Activated CD4-positive, alpha-beta T cell treated with anti-CD3 and anti-CD28 coated beads, Interleukin-2, amount 10 ng/mL, durations not matched to agents 24 days and 14 days (primary cell): Measurements from ENCODE around the gene HCK. TPM values are rescaled to one million over a fixed set of nuclear protein-coding genes. Genes with fewer than 3 reads are reported as not detected.

Source experiments
- DNase-seq: peaks from one replicate; pipeline ENCODE4 v3.0.0; 2022
- H3K27ac Mint-ChIP-seq: one replicate; pipeline ENCODE4 v1.8.0; 2022; ENCODE audit warnings: mild to moderate bottlenecking, mixed read lengths
- H3K27me3 Mint-ChIP-seq: one replicate; pipeline ENCODE4 v1.8.0; 2022; ENCODE audit warnings: mixed read lengths
- H3K36me3 Mint-ChIP-seq: one replicate; pipeline ENCODE4 v1.8.0; 2022; ENCODE audit warnings: low read depth, mild to moderate bottlenecking, mixed read lengths
- H3K4me1 Mint-ChIP-seq: one replicate; pipeline ENCODE4 v1.8.0; 2021; ENCODE audit warnings: mixed read lengths
- H3K4me3 Mint-ChIP-seq: one replicate; pipeline ENCODE4 v1.8.0; 2022; ENCODE audit warnings: mild to moderate bottlenecking, moderate library complexity, mixed read lengths
- H3K9me3 Mint-ChIP-seq: one replicate; pipeline ENCODE4 v1.8.0; 2021; ENCODE audit warnings: mixed read lengths
- intact Hi-C: fragments of 100-400 bp; cut with micrococcal nuclease; formaldehyde crosslinking; loops from one replicate; pipeline ENCODE4 v1.15.1; 2023
- total RNA-seq: library from RNA; stranded (reverse); gene quantifications from 2 replicates; pipeline ENCODE4 v1.2.3, GENCODE V29; 2022

The HCK gene
- total RNA-seq, 1 donor from 2014 or later = not detected

DNA sequence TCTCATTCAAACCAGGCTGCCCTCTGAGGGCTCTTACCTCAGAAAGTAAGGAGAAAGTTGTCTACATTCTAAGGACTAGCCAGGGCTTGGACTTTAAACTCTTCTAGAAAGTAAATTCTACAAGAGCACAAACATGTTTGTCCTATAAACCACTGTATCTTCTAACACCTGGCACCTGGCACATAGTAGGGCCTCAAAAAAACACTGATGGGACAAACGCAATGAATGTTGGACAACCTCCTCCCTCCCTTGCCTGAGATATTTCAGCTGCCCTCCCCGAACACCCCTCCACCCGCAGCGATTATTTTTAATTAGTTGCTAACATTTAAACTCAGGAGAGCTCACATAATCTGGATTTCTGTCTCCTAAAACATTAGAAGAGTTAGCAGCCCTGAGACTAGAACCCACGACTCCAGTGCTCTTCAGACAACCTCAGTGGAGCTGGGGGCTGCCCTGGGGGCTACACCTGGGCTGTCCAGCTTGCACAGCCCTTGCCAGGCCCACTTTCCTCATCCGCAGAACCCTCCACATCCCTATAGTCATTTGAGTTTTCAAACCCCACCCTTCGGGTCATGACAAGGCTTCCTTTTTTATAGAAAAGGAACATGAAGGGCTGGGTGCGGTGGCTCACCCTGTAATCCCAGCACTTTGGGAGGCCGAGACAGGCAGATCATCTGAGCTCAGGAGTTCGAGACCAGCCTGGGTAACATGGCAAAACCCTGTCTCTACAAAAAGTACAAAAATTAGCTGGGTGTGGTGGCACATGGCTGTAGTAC, 4.9 kb downstream of the HCK start:
- intact Hi-C loops = no loop called here
- Mint-ChIP-seq H3K9me3 (no peaks in the 10 kb centered on the region), H3K36me3 (no peaks in the 10 kb centered on the region), H3K4me1 (peaks cover 6% of the 10 kb centered on the region), H3K27me3 (peaks cover 39% of the 10 kb centered on the region), H3K4me3 (no peak overlapping the region), H3K27ac (no peak overlapping the region)
- no peak for DNase-seq

DNA sequence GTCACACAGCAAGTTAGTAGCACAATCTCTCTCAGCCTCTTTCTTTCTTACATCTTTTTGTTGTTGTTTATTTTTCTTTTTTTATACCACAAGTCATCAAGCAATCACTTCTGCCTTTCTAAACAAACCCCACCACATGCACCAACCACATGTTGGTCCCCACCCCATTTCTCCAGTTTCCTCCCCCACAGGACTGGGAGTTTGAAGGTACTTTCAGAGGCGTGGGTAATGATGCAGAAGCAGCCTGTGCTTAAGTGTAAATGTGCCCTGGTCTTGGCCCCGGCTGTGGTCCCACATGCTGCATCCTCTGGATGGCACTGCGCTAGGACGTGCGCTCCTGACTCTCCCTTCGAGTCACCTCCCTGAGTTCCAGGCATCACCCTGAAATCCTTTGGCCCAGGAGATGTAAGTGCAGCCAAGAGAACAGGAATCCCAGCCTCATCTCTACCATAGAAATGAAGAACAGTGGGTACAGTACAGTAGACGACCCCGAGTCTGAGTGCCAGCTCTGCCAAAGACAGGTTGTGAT, 5.7 kb downstream of the HCK start:
- Mint-ChIP-seq H3K36me3 (no peaks in the 10 kb centered on the region), H3K27me3 (peaks cover 37% of the 10 kb centered on the region), H3K4me1 (peaks cover 7% of the 10 kb centered on the region), H3K4me3 (no peak overlapping the region), H3K9me3 (no peaks in the 10 kb centered on the region), H3K27ac (no peak overlapping the region)
- intact Hi-C loops = no loop called here
- DNase-seq = no peak

DNA sequence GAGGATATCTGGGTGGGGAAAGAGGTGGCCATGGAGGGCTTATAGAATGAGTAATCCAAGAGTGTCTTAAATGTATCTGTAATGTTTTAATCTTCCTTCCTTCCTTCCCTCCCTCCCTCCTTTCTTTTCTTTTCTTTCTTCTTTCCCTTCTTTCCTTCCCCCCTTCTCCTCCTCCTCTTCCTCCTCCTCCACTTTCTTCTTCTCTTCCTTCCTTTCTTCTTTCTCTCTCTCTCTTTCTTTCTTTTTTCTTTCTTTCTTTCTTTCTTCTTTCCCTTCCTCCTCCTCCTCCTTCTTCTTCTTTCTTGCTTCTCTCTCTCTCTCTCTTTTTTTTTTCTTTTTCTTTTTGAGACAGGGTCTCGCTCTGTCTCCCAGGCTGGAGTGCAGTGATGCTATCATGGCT, 7.1 kb downstream of the HCK start:
- no peaks in the 10 kb centered on the region for H3K36me3 Mint-ChIP-seq
- H3K27ac Mint-ChIP-seq = no peak overlapping the region
- peaks cover 6% of the 10 kb centered on the region for H3K4me1 Mint-ChIP-seq

DNA sequence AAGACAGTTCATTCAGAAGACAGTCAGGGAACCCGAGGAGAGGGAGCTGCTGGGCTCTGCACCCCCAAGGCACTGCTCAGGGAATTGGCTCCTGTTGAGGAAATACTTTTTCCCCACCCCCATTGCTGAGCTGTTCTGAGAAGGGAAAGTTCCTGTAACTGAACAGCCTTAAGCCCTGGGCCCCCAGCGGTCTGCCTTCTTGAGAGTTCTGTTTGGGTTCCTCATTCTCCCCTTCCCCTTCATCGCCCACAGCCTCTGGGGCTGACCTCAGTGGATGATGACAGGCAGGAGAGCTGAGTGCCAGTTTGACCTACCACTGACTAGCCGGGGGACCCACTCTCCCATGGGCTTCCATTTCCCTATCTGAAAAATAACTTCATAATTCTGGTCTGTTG, 10.7 kb downstream of the HCK start:
- Mint-ChIP-seq H3K4me3 (no peak overlapping the region), H3K27me3 (peaks cover 25% of the 10 kb centered on the region), H3K4me1 (peaks cover 6% of the 10 kb centered on the region), H3K27ac (no peak overlapping the region), H3K36me3 (no peaks in the 10 kb centered on the region), H3K9me3 (no peaks in the 10 kb centered on the region)
- intact Hi-C loops = no loop called here
- no peak for DNase-seq

More for the DNA sequence above, 7.1 kb downstream of the HCK start:
- H3K27me3 Mint-ChIP-seq = peaks cover 26% of the 10 kb centered on the region
- no peak for DNase-seq
- H3K4me3 Mint-ChIP-seq = no peak overlapping the region
- no peaks in the 10 kb centered on the region for H3K9me3 Mint-ChIP-seq
- intact Hi-C loops = no loop called here

DNA sequence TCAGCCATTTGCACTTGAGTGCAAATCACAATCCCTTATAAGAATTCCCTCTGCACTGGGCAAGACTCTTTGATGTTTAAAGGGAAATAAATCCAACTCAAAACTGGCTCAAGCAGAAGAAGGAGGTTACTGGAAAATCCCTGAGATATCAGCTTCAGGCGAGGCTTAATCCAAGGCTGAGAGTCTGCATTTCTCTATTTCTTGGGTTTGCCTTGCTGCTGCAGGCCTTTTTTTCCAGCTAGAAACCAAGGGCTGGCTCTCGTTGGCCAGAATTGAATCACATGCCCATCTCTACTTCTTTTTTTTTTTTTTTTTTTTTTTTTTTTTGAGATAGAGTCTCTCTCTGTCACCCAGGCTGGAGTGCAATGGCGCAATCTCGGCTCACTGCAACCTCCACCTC, 11.7 kb downstream of the HCK start:
- H3K4me3 Mint-ChIP-seq = no peak overlapping the region
- DNase-seq = no peak
- H3K27me3 Mint-ChIP-seq = peaks cover 22% of the 10 kb centered on the region
- no peaks in the 10 kb centered on the region for H3K36me3 Mint-ChIP-seq
- intact Hi-C loops = no loop called here
- peaks cover 6% of the 10 kb centered on the region for H3K4me1 Mint-ChIP-seq
- no peaks in the 10 kb centered on the region for H3K9me3 Mint-ChIP-seq
- no peak overlapping the region for H3K27ac Mint-ChIP-seq

DNA sequence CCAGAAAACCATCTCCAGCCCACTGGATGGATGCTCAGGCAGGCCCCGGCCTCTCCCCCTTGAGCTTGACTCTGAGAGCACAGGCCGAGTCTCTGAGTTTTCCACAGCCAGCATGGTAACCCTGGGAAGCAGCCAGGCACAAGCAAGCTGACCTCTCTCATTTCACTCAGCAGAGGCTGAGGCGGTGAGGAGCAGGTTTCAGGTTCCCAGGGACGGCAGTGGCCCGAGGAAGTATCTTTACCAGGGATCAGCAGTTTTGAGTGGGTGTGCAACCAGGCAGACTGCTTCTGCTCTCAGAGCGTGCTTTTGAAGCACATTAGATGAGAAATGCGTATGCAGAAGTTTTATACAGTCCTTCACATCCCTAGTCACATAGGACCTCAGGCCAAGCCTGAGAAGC, 12.6 kb downstream of the HCK start:
- Mint-ChIP-seq H3K27ac (no peak overlapping the region), H3K4me3 (no peak overlapping the region), H3K4me1 (peaks cover 9% of the 10 kb centered on the region), H3K27me3 (peaks cover 15% of the 10 kb centered on the region), H3K9me3 (no peaks in the 10 kb centered on the region), H3K36me3 (no peaks in the 10 kb centered on the region)
- intact Hi-C loops = no loop called here
- DNase-seq = no peak

DNA sequence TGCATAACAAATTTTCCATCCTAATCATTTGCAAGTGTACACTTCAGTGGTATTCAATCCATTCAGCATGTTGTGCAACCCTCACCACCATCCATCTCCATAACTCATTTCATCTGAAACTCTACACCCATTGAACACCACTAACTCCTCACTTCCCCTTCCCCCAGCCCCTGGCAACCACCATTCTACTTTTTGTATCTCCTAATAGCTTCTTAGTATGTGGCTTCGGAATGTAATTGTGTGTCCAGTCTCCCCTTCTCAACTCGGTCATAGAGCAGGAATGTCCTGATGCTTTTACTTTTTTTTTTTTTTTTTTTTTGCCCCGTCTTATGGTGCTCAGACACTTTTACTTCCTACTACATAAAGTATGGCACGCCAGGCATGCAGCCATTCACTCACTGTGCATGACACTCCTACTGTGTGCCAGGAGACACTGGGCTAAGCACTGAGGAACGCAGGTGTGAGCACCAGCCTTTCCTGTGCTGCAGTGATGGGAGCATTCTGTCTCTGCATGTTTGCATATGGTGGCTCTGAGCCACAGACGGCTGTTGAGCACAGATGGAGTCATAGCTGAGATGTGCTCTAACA, 15.3 kb downstream of the HCK start:
- no peaks in the 10 kb centered on the region for H3K36me3 Mint-ChIP-seq

DNA sequence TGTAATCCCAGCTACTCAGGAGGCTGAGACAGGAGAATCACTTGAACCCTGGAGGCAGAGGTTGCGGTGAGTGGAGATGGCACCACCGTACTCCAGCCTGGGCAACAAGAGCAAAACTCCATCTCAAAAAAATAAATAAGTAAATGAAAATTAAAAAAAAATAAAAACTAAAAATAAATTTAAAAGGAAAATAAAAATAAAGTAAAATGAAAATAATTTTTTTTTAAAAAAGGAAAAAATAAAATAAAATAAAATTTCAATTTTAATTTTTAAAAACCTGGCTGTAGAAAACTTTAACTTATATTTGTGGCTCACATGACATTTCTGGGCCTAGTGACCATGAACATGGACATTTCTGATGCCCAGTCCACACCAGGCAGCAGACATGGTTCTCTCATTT, 16.1 kb downstream of the HCK start:
- peaks cover 5% of the 10 kb centered on the region for H3K27me3 Mint-ChIP-seq
- no peak for DNase-seq
- H3K4me1 Mint-ChIP-seq = peaks cover 3% of the 10 kb centered on the region
- no peak overlapping the region for H3K4me3 Mint-ChIP-seq
- intact Hi-C loops = no loop called here
- no peak overlapping the region for H3K27ac Mint-ChIP-seq
- H3K9me3 Mint-ChIP-seq = no peaks in the 10 kb centered on the region
- H3K36me3 Mint-ChIP-seq = no peaks in the 10 kb centered on the region

More for the DNA sequence above, 15.3 kb downstream of the HCK start:
- H3K27ac Mint-ChIP-seq = no peak overlapping the region
- intact Hi-C loops = no loop called here
- no peak for DNase-seq
- H3K9me3 Mint-ChIP-seq = no peaks in the 10 kb centered on the region
- peaks cover 5% of the 10 kb centered on the region for H3K27me3 Mint-ChIP-seq
- no peak overlapping the region for H3K4me3 Mint-ChIP-seq
- H3K4me1 Mint-ChIP-seq = peaks cover 8% of the 10 kb centered on the region

DNA sequence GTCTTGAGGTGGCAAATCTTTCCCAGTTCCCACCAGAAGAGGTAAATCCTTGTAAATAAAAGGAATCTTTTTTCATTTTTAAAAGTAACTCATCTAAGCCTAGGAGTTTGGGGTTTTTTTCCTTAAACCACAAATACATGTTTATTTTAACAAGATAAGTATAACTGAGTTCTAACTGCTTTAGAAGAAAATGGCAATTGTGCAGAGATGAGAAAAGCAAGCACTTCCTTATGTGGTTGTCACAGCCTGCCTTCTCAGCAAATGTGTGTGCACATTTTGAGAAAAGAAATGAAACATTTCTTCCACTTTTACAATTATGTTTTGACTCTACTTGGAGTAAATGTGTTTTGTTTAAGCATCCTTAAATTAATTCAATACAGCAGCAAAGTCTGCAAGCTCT, 17.7 kb downstream of the HCK start:
- H3K9me3 Mint-ChIP-seq = no peaks in the 10 kb centered on the region
- intact Hi-C loops = no loop called here
- H3K4me3 Mint-ChIP-seq = no peak overlapping the region
- no peaks in the 10 kb centered on the region for H3K36me3 Mint-ChIP-seq
- DNase-seq = no peak
- peaks cover 5% of the 10 kb centered on the region for H3K27me3 Mint-ChIP-seq
- H3K27ac Mint-ChIP-seq = no peak overlapping the region
- peaks cover 3% of the 10 kb centered on the region for H3K4me1 Mint-ChIP-seq

DNA sequence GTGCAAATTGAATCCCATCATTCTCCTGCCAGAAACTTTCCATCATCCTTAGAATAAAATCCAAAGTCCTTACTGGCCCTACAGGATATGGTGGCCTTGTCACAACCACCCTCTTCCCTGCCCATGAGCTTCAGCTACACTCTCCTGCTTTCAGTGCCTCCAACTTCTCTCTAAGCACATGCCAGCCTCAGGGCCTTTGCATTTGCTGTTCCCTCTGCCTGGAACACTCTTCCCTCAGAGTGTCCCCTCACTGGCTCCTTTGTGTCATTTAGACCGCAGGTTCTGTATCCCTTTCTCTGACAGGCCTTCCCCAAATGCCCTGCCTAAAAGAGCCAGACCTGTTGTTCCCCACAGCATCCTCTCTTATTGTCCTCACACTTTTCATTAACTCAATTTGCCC, 18.2 kb downstream of the HCK start:
- no peak overlapping the region for H3K4me3 Mint-ChIP-seq
- no peak overlapping the region for H3K27ac Mint-ChIP-seq
- no peaks in the 10 kb centered on the region for H3K9me3 Mint-ChIP-seq
- peaks cover 3% of the 10 kb centered on the region for H3K4me1 Mint-ChIP-seq
- peaks cover 5% of the 10 kb centered on the region for H3K27me3 Mint-ChIP-seq
- no peaks in the 10 kb centered on the region for H3K36me3 Mint-ChIP-seq
- intact Hi-C loops = no loop called here
- no peak for DNase-seq

DNA sequence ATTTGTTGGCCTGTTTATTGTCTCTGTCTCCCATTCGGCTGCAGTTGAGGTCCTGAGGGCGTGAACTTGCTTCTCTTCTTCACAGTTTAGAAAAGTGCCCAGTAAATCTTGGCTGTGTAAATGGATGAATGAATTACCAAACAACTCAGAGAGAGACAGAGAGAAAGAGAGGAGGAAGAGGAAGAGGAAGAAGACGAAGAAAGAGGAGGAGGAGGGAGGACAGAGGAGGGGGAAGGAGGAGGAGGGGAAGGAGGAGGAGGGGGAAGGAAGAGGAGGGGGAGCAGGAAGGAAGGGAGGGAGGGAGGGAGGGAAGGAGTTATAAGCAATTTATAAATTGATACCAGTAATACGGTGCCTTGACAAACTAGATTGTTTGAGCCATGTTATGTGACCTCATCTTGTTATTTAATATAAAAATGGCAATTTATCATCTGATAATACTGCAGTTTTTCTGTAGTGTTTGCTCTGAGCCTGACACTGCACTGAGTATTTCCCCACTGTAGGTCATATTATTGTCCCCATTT, 18.7 kb downstream of the HCK start:
- no peaks in the 10 kb centered on the region for H3K36me3 Mint-ChIP-seq
- H3K27ac Mint-ChIP-seq = no peak overlapping the region
- H3K9me3 Mint-ChIP-seq = no peaks in the 10 kb centered on the region
- DNase-seq = no peak
- intact Hi-C loops = no loop called here
- peaks cover 5% of the 10 kb centered on the region for H3K27me3 Mint-ChIP-seq
- no peak overlapping the region for H3K4me3 Mint-ChIP-seq
- H3K4me1 Mint-ChIP-seq = peaks cover 3% of the 10 kb centered on the region

DNA sequence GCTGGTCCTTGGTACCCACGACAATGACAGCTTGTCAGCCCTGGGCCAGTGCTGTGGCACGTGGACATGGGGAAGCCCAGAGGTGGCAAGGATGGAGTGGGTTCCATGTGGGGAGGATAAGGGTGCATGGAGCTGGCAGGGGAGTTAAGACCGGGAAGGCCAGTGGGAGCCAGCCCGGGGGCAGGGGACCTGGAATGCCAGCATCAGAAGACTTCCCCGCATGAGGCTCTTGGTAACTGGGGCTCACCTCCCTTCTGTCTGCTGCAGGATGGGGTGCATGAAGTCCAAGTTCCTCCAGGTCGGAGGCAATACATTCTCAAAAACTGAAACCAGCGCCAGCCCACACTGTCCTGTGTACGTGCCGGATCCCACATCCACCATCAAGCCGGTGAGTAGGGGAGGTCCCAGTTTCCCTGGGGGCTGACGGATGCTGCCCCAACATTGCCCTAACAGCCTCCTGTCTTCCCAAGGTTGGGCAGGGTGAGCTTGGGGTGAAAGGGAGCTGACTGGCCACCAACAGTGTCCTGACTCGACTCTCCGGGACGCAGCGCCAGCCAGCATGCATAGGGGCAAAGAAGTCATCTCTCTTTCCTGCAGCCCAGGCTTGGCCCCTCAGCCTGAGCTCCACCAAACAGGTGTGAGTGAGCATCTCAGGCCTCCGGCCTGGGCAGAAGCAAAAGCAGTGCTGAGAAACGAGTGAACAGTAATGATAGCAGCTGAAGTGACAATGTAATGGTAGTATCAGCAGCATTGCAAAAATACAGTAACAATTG, 19.5 kb downstream of the HCK start:
- Mint-ChIP-seq H3K4me3 (no peak overlapping the region), H3K4me1 (peaks cover 3% of the 10 kb centered on the region), H3K36me3 (no peaks in the 10 kb centered on the region), H3K27ac (no peak overlapping the region), H3K27me3 (peaks cover 3% of the 10 kb centered on the region), H3K9me3 (no peaks in the 10 kb centered on the region)
- intact Hi-C loops = no loop called here
- no peak for DNase-seq

DNA sequence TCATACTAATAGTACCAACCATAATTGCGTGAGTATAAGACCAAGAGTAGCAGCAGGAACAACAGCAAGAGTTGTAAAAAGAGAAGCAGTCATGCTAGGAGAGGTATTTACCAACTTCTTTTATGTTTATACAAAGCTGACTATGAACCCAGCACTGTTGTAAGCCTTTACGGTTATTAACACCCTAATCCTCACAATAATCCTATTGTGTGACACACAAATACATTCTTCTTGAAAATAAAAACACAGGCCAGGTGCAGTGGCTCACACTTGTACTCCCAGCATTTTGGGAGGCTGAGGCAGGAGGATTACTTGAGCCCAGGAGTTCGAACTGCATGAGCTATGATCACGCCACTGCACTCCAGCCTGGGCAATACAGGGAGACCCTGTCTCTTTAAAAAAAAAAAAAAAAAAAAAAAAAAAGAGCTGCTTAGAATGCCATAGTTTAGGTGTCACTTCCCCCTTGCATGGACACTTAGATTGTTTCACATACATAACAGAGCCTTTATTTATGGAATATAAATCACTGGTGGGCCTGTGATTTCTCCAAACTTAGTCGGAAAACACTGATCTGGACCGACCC, 20.2 kb downstream of the HCK start:
- Mint-ChIP-seq H3K4me3 (no peak overlapping the region), H3K9me3 (no peaks in the 10 kb centered on the region), H3K27me3 (peaks cover 4% of the 10 kb centered on the region), H3K27ac (no peak overlapping the region), H3K36me3 (no peaks in the 10 kb centered on the region), H3K4me1 (peaks cover 3% of the 10 kb centered on the region)
- DNase-seq = no peak
- intact Hi-C loops = no loop called here

DNA sequence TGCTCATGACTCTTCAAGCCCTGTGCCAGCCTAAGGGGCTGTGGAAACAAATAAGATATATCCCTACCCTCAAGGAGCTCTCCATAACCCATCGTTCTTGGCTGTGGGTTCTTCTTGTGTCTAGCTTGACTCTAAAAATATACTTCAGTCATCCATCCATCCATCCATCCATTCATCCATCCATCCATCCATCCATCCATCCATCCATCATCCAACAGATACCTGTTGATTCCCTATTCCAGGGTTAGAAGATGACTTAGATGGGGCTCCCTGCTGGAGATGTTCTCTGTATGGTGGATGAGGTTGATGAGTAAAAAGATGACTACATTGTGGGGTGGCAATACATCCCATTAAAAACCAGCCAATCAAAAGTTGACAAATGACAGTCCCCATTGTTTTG, 23.5 kb downstream of the HCK start:
- Mint-ChIP-seq H3K27me3 (peaks cover 4% of the 10 kb centered on the region), H3K36me3 (no peaks in the 10 kb centered on the region), H3K27ac (no peak overlapping the region), H3K4me1 (no peaks in the 10 kb centered on the region), H3K9me3 (no peaks in the 10 kb centered on the region), H3K4me3 (no peak overlapping the region)
- no peak for DNase-seq
- intact Hi-C loops = no loop called here
